HG03457 (cell line): ENCODE results near the gene APBA2.

Experiments used
- ATAC-seq: cut with Tn5 transposase; IDR thresholded peaks from one replicate; pipeline ENCODE4 v1.9.1; 2021; ENCODE audit warnings: moderate number of reproducible peaks; ENCODE audit not compliant: unreplicated experiment

The APBA2 gene

GRCh38 chr15:29053661-29054131, 167.9 kb downstream of the APBA2 start:
- no peak for ATAC-seq

- no peak for ATAC-seq
Measured at GRCh38 chr15:29054171-29055045, 168.6 kb downstream of the APBA2 start.

- ATAC-seq = no peak
Measured at GRCh38 chr15:29055876-29056275, 170.1 kb downstream of the APBA2 start.

- ATAC-seq = no peak
Measured at GRCh38 chr15:29056839-29057450, 171.2 kb downstream of the APBA2 start.

- no peak for ATAC-seq
Measured at GRCh38 chr15:29057856-29058255, 172.1 kb downstream of the APBA2 start.

- no peak for ATAC-seq
Measured at GRCh38 chr15:29058903-29059539, 173.2 kb downstream of the APBA2 start.

GRCh38 chr15:29059871-29060640, 174.3 kb downstream of the APBA2 start:
- no peak for ATAC-seq

- no peak for ATAC-seq
Measured at GRCh38 chr15:29061746-29062145, 176.0 kb downstream of the APBA2 start.

GRCh38 chr15:29062179-29062591, 176.4 kb downstream of the APBA2 start:
- no peak for ATAC-seq

GRCh38 chr15:29062626-29063025, 176.9 kb downstream of the APBA2 start:
- no peak for ATAC-seq

GRCh38 chr15:29063646-29064045, 177.9 kb downstream of the APBA2 start:
- ATAC-seq = no peak

- no peak for ATAC-seq
Measured at GRCh38 chr15:29064290-29064689, 178.5 kb downstream of the APBA2 start.

GRCh38 chr15:29064731-29065130, 179.0 kb downstream of the APBA2 start:
- no peak for ATAC-seq

GRCh38 chr15:29065571-29065970, 179.8 kb downstream of the APBA2 start:
- no peak for ATAC-seq

GRCh38 chr15:29066310-29066709, 180.5 kb downstream of the APBA2 start:
- ATAC-seq = no peak

- ATAC-seq = no peak
Measured at GRCh38 chr15:29066838-29067237, 181.1 kb downstream of the APBA2 start.

- no peak for ATAC-seq
Measured at GRCh38 chr15:29067949-29068348, 182.2 kb downstream of the APBA2 start.

- ATAC-seq = no peak
Measured at GRCh38 chr15:29070471-29071231, 184.9 kb downstream of the APBA2 start.

GRCh38 chr15:29071232-29071881, 185.6 kb downstream of the APBA2 start:
- no peak for ATAC-seq

GRCh38 chr15:29071882-29072273, 186.1 kb downstream of the APBA2 start:
- ATAC-seq = no peak
